IPS-18c (cell line): ENCODE measurements around the gene HCRT.
"Not testable (repeated sequence)": the region's sequence is repeated elsewhere in the genome, so short reads cannot be mapped to it uniquely, and the experiment has no call there.

Source experiments
- H3K4me3 ChIP-seq: 2 replicates; pipeline ENCODE4 v1.7.0; 2013; ENCODE audit warnings: low read depth, mild to moderate bottlenecking, low read length, moderate library complexity; ENCODE audit not compliant: insufficient read depth
- H3K9me3 ChIP-seq: one replicate; pipeline ENCODE4 v1.6.1; 2013; ENCODE audit warnings: mild to moderate bottlenecking, low read length, moderate library complexity; ENCODE audit not compliant: control insufficient read depth, insufficient read depth

Gene HCRT

DNA sequence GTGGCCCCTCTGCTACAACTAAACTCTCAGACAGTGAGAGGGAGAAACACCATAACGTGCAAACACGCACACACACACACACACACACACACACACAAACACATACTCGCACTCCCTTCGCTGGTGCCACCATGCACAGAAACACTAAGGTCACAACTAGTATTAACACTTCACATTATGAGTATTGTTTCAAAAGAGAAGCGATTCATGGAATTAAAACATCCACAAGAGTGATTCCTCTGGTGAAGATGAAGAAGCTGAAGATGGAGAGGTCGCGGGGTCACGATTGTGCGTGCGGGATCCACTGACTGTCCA, 16.2 kb upstream of the HCRT start:
- no peaks in the 10 kb centered on the region for H3K9me3 ChIP-seq
- H3K4me3 ChIP-seq, result no peak overlapping the region

DNA sequence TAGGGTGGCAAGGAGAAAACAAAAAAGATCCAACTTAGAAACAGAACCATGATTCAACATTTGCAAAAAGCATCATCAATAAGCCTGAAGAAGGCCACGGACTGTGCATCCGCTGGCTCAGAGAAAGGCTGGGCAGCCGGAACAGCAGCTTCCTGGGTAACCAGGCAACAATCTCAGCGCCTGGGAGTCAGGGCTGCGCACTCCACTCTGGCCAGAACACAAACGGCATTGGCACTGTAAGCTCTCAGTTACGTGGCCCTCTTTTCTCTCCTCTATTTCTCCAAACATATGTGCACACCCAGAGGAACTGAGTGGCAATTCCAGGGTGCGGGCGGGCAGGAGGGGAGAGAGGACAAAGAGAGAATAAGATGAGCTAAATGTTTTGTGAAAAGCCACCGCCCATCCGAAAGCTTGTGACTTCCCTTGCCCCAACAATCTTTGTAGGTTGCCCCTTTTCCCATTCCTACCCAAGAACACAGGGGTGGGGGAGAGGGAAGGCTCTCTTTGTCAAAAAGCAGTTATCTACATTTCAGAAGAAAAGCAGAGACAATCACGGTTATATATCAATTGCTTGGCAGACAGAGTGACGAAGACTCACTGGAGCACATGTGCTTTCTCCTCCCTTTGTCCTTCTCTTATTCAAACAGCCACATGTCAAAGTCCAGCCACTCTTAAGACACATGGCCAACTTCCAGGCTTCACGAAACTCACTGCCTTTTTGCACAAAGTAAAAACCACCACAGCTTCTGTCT, 15.6 kb upstream of the HCRT start:
- no peaks in the 10 kb centered on the region for H3K9me3 ChIP-seq

DNA sequence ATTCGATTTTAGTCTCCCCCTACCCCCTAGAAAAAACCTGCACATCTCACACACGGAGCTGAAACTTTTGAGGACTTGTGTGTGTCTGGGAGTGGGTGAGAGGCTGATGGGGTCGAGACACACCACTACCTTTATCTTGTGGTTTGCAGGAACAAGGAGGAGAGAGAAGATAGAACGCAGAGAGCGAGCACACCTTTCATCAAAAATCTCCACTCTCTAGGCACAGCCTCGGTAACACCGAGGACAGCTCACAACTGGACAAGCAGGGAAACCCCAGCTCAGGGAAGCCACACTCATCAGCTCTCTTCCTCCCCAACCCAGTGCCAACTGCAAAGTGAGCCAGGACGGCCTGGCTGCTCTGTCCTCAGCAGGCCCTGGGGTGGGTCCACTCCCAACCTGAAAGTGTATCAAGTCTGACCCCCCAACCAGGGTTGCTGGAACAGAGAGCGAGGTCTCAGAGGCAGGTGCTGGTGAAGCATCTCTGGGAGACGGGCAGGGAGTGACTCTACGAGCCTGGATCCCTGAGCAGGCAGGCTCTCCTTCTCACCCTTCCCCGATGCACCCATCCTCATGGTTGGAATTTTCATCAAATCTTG, 14.3 kb upstream of the HCRT start:
- no peak overlapping the region for H3K4me3 ChIP-seq
- no peaks in the 10 kb centered on the region for H3K9me3 ChIP-seq

More for the DNA sequence above, 15.6 kb upstream of the HCRT start:
- no peak overlapping the region for H3K4me3 ChIP-seq

DNA sequence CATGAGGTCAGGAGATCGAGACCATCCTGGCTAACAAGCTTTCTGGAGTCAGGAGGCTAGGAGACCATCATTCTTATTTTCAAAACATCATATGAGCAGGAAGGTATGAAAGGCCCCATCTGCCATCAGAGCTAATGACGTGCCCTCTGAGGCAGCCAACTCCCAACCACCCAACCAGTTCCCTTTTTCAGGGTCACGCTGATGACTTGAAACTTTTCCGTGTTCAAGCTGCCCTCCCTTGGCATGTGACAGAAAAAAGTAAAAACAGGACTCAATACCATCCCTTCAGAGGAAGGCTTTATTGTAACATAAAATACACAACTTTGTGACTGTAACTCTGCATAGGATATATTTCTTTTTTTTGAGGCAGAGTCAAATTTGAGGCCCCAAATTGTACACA, 13.6 kb upstream of the HCRT start:
- H3K9me3 ChIP-seq, result no peaks in the 10 kb centered on the region

DNA sequence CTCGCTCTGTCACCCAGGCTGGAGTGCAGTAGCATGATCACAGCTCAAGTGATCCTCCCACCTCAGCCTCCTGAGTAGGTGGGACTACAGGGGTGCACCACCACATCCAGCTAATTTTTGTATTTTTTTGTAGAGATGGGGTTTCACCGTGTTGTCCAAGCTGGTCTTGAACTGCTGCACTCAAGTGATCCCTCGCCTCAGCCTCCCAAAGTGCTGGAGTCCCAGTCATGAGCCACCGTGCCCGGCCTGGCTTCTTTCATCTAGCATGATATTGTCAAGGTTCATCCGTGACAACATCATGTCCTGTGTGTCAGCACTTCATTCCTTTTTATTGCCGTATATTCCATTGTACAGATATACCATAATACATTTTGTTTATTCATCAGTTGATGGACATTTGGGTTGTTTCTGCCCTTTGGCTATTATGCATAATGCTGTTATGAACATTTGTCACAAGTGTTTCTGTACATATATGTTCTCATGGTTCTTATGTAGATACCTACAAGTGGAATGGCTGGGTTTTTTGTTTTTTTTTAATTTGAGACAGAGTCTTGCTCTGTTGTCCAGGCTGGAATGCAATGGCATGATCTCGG, 12.4 kb upstream of the HCRT start:
- Histone ChIP-seq H3K9me3 (no peaks in the 10 kb centered on the region), H3K4me3 (no peak overlapping the region)

More for the DNA sequence above, 13.6 kb upstream of the HCRT start:
- no peak overlapping the region for H3K4me3 ChIP-seq

DNA sequence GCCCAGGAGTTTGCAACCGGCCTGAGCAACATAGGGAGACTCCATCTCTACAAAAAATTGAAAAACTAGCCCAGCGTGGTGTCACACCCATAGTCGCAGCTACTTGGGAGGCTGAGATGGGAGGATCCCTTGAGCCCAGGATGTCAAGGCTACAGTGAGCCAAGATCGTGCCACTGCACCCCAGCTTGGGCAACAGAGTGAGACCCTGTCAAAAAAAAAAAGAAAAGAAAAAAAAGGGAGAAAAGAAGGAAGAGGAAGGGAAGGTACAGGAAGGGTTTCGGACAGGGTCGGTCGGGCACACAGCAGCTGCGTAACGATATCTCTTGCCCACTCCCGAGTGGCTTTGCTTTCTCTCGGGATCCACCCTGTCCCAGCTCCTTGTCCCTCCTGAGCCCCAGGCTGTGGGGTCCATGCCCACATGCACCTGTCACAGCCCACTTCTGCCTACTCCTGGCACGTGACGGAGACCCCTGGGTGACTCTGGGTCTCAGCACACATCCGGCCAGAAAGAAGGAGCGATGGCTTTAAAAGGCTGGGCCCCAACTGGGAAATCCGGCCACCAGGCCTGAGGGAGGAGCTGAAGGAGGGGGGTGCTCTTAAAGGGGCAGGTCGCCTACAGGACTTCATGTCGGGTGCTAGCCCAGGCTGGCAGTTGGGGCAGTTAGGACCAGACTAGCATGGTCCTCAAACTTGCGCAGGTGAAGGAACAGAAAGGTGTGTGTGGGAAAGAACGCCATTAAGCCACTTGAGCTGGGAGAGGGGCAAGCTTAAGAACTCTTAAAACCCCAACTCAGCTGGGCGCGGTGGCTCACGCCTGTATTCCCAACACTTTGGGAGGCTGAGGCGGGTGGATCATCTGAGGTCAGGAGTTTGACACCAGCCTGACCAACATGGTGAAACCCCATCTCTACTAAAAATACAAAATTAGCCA, 9.0 kb upstream of the HCRT start, which contains the start of gene GHDC:
Gene GHDC (minus strand): TSS at position 526 of the 931 bp plus-strand sequence. CDS start 913 bp downstream, outside the sequence.
- Histone ChIP-seq H3K9me3 (no peaks in the 10 kb centered on the region), H3K4me3 (peak within 1 kb of the TSS; percentile 25; the same call in 1 of the 2 replicates)

DNA sequence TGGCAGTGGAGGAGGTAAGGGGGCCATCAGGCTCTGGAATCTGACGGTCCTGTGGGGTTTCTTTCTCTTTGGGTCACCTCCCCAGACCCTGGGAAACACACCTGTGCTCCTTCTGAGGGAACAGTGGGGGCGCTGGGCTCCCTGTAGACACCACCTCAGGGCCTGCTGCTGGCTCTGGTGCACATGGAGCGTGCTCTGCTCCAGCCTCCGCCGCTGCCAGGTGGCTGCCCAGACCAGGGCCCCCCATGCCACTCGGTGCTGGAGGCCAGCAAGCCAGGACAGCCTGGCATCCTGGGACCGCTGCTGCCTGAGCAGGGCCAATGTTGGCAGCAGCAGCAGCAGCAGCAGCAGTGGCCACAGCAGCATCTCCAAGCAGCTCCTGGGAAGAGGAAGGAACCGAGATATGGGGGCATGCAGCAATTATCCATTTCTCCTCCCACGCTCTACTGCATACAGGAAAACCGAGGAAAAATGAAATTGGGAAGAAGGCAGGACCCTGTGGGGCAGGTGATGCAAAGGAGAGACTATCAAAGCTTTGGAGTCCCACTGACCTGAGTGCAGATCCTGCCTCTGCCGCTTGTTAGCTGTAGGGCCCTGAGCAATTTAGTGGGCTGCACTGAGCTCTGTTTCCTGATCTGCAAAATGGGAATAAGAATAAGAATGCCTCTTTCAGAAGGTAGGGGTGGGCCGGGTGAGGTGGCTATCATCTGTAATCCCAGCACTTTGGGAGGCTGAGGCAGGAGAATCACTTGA, 8.1 kb upstream of the HCRT start:
- Histone ChIP-seq H3K9me3 (no peaks in the 10 kb centered on the region), H3K4me3 (no peak overlapping the region)

- H3K4me3 ChIP-seq, result no peak overlapping the region
- no peaks in the 10 kb centered on the region for H3K9me3 ChIP-seq
Measured at GRCh38 chr17:42192189-42193126, 7.2 kb upstream of the HCRT start.

- Histone ChIP-seq H3K9me3 (no peaks in the 10 kb centered on the region), H3K4me3 (no peak overlapping the region)
Measured at GRCh38 chr17:42191275-42191608, 6.0 kb upstream of the HCRT start.

GRCh38 chr17:42190491-42191274, 5.4 kb upstream of the HCRT start:
- H3K4me3 ChIP-seq, result no peak overlapping the region
- no peaks in the 10 kb centered on the region for H3K9me3 ChIP-seq

- no peaks in the 10 kb centered on the region for H3K9me3 ChIP-seq
- H3K4me3 ChIP-seq, result no peak overlapping the region
Measured at GRCh38 chr17:42189651-42189965, 4.4 kb upstream of the HCRT start.

GRCh38 chr17:42188749-42189650, 3.7 kb upstream of the HCRT start:
- H3K9me3 ChIP-seq, result no peaks in the 10 kb centered on the region
- H3K4me3 ChIP-seq, result no peak overlapping the region

DNA sequence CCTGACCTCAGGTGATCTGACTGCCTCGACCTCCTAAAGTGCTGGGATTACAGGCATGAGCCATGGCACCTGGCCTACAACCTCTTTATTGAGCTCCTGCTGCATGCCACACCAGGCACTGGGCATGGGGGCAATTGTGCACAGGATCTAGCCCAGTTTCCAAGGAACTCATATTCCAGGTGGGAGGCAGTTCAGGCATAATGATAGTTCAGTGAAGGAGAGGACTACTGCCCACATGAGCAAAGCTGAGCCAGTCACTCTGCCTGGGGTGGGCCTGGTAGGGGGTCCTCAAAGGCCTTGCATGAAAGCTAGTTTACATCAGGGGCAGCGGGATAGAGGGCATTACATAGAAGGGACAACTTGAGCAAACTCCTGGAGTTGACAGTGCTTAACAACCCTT, 2.6 kb upstream of the HCRT start:
- no peaks in the 10 kb centered on the region for H3K9me3 ChIP-seq

GRCh38 chr17:42186191-42186590, 939 bp upstream of the HCRT start:
- H3K4me3 ChIP-seq, H3K9me3 ChIP-seq: not testable (repeated sequence)

More for the DNA sequence above, 2.6 kb upstream of the HCRT start:
- no peak overlapping the region for H3K4me3 ChIP-seq

- H3K4me3 ChIP-seq, result no peak overlapping the region
- H3K9me3 ChIP-seq, result no peaks in the 10 kb centered on the region
Measured at GRCh38 chr17:42185621-42185930, 324 bp upstream of the HCRT start.
